GM21529 (cell line): ENCODE data around the gene TEC.

Experiments used
- ATAC-seq: cut with Tn5 transposase; IDR thresholded peaks from one replicate; pipeline ENCODE4 v1.9.1; 2021; ENCODE audit not compliant: unreplicated experiment

The TEC gene

DNA sequence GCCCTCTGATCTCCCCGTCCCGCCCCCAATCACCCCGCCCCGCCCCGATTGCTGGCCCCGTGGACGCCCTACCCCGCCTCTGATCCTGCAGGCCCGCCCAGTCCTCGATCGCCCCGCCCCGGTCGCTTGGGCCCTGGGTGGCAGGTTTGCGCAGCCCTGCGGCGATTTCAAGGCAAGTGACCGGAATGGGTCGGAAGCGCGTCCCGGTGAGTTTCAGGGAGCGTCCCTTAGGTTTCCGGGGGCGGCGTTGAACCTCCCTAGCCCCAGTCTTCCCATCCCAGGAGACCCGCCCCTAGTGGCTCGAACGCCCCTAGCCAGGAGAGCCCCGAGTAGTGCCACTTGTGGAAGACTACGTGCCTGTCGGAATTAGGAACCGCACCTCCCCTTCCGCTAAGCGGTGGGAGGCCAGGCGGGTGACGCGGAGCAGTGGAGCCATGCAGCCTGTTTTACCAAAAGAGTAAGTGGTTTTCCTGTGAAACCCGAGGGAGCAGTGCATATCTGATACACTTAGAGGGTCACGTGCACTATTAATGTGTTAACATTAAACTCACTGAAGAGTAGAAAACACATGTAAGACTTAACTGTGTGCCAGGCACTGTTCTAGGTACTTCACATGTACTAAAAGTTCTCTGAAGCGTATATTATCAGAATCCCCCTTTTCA, 354 bp upstream of the TEC start:
- peak; percentile 84 for ATAC-seq

DNA sequence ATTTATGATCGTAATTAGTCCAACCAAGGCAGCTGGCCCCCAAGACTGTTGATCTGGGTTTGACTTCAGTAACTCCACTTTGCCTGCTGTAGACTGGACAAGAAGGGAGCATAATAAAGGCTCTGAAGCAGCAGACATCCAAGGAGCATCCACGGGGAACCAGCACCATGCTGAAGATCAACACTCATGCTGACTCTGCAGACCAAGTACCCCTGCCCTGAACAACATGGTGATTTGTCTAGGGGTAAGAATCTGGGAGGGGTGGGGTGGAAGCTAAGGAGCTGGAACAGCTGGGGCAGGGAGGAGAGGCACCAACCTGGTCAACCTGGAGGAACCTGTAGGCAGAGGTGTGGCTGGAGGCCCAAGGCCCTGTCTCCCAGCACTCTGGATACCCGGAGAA, 2.1 kb downstream of the TEC start:
- no peak for ATAC-seq

DNA sequence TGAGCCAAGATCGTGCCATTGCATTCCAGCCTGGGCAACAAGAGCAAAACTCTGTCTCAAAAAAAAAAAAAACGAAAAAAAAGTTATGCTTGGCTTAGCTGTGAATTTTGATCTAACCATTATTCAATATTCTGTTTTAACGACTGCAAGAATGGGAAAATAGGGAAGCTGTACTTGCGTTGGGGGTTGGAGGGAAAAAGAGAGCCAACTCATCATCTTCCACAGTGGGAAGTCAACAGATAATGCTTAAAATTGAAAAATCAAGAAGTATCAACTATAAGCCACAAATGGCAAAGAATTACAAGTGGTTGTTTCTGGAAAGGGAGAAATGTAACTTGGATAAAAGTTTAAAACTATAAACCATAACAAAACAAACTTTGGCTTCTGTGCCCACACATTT, 2.9 kb downstream of the TEC start:
- ATAC-seq = no peak

DNA sequence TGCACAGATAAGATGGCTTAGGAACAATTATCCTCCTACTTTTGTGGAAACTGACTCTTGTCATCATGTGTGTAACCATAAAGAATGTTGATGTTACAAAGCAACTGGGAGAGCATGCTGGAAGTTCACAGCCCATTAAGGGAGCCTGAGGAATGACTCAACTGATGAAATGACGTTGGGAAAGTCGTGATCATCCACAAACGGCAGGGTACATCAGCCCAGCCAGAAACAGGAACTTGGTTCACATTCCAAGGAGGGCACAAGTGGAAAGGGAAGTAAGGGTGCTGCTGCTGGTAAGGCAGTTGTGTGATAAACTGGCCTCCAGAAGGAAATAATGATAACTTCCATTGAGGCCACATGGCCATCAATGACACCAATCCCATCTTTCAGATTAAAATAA, 6.7 kb downstream of the TEC start:
- ATAC-seq = no peak

DNA sequence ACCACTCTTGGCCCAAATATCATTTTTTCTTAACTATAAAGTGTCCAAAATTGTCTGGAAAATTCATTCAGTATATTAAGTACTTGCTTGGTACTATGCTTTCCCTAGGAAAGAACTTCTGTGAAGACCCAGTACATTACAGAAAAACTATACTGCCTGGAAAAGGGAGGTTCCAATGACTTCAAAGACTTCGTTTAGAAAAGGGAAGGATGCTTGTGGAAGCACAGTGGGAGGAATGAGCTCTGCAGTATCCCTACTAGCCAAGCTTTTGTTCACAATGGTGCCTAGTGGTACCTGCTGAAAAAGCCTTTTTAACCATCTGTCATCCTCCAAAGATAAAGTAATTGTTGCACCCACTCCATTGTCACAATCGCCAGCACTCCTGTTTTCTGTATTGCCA, 7.2 kb downstream of the TEC start:
- ATAC-seq = no peak

DNA sequence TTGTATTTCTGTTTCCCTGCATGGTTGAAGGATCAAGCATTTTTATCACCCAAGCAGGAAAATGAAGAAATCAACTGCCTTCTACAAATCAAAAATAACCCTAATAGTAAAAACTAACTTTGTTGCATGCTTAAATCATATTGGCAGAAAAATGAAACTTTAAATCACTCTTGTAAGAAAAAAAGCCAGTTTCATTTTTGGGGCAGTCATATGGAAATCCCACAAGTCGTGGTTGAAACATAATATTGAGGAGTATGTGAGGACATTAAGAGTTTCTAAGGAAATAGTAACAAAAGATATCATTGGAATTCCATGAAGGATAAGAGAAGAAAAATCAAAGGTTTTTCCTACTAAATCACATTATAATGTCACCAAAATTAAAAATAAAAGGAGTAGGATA, 8.4 kb downstream of the TEC start:
- peak; percentile 55 for ATAC-seq

DNA sequence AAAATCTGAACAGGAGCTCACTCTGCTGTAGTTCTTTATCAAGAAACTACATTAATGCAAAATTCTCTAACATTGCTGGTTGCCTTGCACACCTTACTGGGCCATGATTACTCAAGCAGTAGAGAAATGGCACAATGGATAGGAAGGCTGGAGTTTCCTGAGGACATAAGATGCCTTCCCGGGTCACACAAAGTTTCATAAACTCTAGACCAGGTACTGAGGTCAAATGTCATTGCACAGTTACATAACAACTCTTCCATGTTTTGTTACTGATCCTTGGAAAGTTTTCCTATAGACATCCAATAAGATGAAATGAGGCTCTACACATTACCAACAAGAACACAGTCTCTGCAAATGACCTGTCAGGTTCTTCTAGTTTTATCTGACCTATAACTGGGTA, 9.9 kb downstream of the TEC start:
- no peak for ATAC-seq

DNA sequence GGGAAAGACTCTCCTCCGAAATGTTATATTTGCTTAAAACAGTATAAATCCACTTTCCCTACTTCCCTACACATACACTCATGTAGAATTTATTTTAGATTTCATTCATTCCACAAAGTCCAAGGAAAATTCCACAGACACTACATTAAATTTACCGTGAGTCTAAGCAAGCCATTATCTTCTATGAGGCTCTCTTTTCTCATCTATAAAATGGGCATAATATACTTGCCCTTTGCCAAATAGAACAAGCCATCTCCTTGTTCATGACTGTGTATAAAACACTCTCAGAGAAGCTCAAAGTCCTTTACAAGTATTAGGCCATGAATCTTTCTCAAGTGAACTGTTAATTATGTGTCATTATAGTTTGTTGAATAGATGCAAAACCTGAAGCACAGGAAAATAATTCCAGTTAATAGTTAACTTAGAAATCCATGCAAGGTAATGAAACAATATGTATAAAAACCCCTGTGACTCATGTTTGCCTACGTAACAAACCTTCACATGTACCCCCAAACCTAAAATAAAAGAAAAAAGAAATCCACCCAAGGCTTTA, 10.7 kb downstream of the TEC start:
- ATAC-seq = no peak

DNA sequence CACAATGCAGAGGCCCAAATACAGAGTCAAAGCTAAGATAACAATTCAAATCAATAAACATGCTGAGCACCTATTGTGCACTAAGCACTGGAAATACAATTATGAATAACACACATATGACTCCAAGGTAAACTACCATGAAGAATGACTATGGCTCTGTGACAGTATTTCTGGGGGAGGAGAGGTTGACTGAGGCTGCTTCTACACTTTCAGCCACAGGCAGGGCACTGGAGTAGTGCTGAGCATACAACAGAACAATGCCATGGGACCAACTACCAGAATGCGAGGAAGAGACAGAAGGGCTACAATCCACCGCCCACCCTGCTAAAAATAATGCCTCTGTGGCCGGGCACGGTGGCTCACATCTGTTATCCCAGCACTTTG, 13.7 kb downstream of the TEC start:
- no peak for ATAC-seq

DNA sequence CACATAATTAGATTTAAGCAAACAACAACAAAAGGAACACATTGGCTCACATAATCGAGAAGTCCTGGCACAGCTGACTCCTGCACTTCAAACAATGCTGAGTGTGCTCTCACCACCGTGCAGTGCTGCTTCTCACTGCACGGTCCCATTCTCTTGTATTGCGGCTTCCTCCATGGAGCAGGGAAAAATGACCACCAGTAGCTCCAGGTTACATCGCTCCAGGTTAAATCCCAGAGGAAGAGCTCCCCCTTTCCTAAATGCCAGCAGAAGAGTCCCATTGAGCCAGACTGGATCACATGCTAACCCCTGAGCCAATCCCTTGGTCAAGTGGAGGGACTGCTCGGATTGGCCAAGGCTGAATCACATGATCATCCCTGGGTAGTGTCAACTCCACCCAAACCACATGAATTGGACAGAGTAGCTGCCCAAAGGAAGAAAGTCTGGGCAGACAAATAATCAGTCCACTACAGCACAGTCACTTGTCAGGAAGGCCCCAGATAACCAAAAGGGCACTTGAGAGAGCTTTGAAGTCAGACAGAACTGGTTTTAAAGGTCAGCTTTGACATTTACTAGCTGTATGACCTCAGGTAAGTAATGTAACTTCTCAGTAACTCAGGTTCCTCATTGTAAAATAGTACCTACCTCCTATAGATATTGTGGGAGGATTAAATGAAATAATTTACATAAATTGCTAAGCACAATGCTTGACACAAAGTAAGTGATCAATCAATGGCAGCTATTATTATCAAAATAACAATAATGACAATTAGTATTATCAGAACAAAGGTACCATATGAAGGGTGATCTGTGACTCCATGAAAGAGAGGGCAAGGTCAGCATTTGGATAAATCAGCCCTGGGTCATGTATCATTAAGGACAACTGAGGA, 14.3 kb downstream of the TEC start:
- ATAC-seq = no peak

DNA sequence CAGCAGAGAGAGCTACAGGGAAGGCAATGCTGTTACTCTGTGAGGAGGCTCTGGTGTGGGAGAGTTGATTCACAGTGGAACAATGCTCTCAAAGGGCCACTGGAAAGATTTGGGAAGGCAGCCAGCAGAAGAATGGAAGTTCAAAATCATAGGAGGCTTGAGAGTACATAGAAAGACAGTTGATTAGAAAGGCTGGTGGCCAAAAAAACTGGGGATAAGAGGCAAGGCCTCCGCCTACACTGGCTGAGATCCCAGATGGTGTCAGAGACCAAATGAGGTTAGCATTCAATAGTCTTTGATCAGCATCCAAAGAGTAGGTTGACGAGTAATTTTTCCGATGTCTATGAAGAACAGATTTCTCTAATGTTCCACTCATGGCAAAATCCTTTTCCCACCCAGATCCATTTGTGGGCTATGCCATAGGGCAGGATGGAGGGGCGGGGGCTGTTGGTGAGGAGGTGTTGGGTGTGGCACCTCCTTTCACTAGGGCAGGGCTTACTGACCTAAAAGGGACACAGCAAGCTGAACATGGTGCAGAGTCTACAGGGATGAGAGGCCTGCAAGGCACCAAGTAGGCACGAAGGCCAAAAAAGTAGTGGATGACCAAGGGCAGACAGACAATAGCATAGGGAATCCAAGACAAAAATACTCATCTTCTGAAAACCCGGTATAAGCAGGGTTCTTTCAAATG, 15.1 kb downstream of the TEC start:
- no peak for ATAC-seq

DNA sequence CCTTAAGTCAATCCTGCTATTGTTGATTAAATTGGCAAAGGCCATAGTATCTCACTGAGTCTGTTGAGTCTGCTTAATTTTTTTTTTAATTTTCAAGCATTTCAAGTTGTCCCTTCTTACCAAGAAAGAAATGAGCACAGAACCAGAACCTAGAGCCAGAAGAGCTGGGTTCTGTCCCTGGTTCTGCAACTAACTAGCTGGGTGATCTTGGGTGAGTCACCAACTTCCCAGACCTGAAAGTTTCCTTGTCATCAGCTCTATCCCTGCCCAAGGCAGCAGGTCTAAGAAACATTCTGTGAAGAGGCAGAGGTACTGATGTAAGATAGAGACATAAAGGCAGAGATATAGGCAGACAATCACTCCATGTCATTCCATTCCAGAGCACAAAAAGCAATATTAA, 17.3 kb downstream of the TEC start:
- ATAC-seq = no peak

DNA sequence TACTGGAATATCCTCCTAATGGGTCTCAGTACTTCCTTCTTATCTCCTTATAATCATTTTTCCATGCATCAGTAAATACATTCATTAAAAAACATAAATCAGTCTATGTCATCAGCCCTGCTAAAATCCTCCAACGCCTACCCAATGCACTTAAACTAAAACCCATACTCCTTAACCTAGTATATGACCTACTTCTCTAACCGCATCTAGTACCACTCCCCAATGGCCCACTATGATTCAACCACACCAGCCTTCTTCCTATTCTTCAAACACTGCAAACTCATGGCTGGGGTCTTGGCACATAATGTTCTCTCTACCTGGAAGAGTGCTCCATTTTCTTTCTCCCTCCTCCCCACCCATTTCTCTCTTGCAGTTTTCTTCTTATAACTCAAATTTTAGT, 18.7 kb downstream of the TEC start:
- no peak for ATAC-seq

DNA sequence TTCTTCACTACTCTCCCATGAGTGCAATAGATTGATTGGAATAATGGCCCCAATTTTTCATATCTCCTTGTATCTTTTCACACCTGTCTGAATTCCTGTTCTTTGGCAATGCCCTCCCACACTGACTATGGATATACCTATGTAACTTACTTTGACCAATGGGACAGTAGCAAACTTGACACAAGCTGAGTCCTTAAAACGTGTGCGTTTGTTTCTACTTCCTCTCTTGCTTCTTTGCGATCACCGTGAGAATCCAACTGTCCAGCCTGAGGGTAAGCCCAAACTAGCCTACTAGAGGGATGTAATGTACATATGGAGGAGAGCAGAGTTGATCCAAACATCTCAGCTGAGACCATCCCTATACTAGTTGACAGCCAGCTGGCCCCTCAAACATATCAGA, 19.3 kb downstream of the TEC start:
- no peak for ATAC-seq

DNA sequence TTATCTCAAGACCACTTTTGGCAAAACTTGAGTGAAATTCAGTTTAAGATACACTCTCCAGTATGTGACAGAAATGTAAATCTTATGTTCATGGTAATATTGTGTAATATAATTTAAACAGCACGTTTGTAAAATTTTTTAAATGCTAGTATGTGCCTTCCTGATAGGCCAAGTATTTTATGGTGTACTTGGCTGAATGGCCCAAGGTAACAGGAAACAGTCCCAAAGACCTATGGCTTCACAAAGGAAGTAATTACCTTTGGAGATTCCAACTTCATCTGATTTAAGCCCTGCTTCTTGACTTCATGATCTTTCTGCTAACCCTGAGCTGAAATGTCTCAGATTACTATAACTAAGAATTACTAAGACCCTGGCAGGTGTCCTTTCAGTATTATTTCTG, 20.3 kb downstream of the TEC start:
- ATAC-seq = no peak

DNA sequence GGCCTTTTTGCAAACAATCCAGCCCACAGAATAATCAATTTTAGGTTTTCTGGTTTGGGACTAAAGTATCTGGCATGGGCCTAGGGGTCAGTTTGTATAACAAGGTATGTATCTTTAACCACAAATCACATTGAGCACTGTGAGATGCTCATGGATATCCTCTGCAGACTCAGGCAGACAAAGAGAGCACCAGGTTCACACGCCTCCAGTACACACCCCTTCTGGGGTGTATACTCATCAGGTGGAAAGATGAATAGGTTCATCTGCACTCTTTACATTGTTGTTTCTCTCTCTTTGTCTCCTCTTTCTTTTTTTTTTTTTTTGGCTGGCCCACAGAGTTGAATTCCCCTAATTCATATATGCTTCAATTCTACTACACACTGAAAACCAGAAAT, 21.1 kb downstream of the TEC start:
- ATAC-seq = peak; percentile 26

DNA sequence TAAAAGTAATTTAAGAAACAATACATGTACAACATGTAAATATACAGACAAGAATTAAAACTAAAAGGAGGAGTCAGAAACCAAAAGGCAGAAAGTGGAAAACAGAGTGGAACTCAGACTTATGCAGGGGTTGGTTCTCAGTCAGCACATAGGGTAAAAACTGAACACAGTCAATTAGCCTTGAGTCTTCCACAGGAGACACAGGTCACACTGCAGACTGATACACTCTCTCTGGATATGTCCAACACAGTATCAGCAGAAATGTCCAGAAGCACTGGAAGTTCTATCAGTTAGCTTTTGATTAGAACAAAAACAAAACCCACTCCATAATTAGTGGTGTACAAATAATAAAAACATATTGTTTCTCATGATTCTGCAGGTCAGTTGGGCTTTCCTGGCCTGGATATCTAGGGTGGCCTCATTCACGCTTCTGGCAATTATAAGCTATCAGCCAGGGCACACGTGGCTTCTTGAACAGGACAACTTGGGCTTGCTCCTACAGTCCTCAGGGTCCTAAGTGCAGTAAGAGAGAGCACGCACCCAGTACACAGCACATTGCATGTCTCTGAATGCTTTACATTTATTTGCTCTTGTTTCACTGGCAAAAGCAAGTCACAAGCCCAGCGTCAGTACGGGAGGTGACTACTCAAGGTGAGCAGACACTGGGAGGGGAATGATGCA, 21.6 kb downstream of the TEC start:
- ATAC-seq = peak; percentile 2

DNA sequence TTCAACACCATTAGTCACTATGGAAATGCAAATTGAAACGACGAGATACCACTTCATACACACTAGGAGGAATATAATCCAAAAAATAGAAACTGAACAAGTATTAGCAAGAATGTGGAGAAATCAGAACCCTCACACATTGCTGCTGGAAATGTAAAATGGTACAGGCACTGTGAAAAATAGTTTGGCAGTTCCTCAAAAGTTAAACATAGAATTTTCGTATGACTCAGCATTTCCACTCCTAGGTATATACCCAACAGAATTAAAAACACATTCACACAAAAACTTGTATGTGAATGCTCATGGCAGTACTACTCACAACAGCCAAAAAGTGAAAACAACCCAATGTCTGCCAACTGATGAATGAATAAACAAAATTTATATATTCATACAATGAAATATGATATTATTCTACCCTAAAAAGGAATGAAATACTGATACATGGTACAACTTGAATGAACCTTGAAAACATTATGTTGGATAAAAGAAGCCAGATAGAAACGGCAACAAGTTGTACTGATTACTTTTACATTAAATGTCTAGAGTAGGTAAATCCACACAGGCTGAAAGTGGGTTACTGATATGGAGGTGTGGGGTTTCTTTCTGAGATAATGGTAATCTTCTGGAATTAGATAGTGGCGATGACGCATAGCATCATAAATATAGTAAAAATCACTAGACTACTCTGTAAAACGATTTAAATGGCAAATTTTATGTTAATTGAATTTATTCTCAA, 22.3 kb downstream of the TEC start:
- ATAC-seq = peak; percentile 68

DNA sequence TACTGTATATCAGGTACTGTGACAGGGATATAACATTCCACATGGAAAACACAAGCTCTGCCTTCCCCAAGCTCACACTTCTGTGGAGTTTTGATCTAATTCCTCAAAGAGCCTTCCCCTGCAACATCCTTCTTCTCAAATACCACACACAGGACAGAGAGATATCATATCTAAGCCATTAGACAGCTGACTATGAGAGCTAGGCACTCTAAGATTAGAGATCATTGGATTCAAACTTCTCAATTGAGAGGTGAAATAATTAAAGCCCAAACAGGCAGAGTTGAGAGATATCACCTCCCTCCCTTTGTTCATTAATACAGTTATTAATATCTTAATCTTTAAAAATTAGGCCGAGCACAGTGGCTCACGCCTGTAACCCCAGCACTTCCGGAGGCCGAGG, 25.0 kb downstream of the TEC start:
- ATAC-seq = no peak

DNA sequence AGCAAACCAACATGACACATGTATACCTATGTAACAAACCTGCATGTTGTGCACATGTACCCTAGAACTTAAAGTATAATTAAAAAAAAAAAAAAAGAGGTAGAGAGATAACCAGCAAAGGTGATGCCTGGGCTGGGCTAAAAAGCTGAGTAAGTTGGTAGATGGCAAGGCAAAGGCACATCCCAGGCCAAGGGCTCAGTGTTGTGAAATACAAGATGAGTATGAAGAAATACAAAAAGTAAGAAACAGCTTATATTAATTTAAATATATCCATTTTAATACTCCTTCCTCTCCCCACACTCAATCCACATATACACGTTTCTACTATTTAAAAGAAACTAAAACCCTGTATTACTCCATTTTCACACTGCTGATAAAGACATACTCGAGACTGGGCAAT, 25.8 kb downstream of the TEC start:
- no peak for ATAC-seq

DNA sequence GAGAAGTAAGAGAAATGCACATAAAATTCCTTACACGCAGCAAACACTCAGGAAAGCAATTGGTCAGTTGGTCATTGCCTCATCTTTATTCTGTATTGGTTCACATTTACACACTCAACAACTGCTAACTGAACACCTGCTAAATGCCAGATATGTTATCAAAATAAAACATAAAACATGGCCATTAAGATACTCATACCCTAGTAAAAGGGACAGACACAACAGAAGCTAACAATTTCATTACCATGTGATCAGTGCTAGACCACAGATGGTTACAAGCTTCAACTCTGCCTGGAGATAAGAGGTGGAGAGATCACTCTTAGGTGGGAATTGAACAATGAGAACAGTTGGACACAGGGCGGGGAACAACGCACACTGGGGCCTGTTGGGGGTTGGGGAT, 26.2 kb downstream of the TEC start:
- ATAC-seq = no peak
